Stimulated activated CD4-positive, alpha-beta T cell treated with anti-CD3 and anti-CD28 coated beads, Interleukin-4, amount 100 ng/mL, for 24 hours (primary cell): Measurements from ENCODE around the gene RNF207.
"Not testable (repeated sequence)": the region's sequence is repeated elsewhere in the genome, so short reads cannot be mapped to it uniquely, and the experiment has no call there.

Experiments used
- DNase-seq: peaks from one replicate; pipeline ENCODE4 v3.0.0-alpha.2; 2020

RNF207 gene

GRCh38 chr1:6200188-6200809 is 5.6 kb upstream of the RNF207 start:
- no peak for DNase-seq

- no peak for DNase-seq
These were observed 3.7 kb upstream of the RNF207 start for GRCh38 chr1:6202256-6202655.

- no peak for DNase-seq
These were observed 569 bp downstream of the RNF207 start for GRCh38 chr1:6206520-6206855.

GRCh38 chr1:6207075-6207885 is 1.4 kb downstream of the RNF207 start:
- DNase-seq = no peak

GRCh38 chr1:6207921-6208320 is 2.0 kb downstream of the RNF207 start:
- no peak for DNase-seq

- DNase-seq = peak; percentile 22
These were observed 3.1 kb downstream of the RNF207 start for GRCh38 chr1:6208723-6209660.

- DNase-seq = peak; percentile 33
These were observed 4.0 kb downstream of the RNF207 start for GRCh38 chr1:6209661-6210580.

- DNase-seq = no peak
These were observed 4.9 kb downstream of the RNF207 start for GRCh38 chr1:6210591-6211355.

GRCh38 chr1:6211731-6212130 is 5.8 kb downstream of the RNF207 start:
- no peak for DNase-seq

- DNase-seq = no peak
These were observed 6.5 kb downstream of the RNF207 start for GRCh38 chr1:6212193-6212959.

GRCh38 chr1:6218375-6219164 is 12.7 kb downstream of the RNF207 start:
- DNase-seq = no peak

- not testable (repeated sequence) for DNase-seq
These were observed 13.7 kb downstream of the RNF207 start for GRCh38 chr1:6219641-6220040.

GRCh38 chr1:6220236-6220635 is 14.3 kb downstream of the RNF207 start:
- DNase-seq = no peak

- DNase-seq = no peak
These were observed 15.4 kb downstream of the RNF207 start for GRCh38 chr1:6221210-6221784.

- no peak for DNase-seq
These were observed 16.7 kb downstream of the RNF207 start for GRCh38 chr1:6222636-6223035.

GRCh38 chr1:6223617-6224016 is 17.7 kb downstream of the RNF207 start:
- no peak for DNase-seq

GRCh38 chr1:6224718-6225117 is 18.8 kb downstream of the RNF207 start:
- no peak for DNase-seq

- DNase-seq = no peak
These were observed 19.7 kb downstream of the RNF207 start for GRCh38 chr1:6225651-6226050.

- DNase-seq = no peak
These were observed 27.5 kb downstream of the RNF207 start for GRCh38 chr1:6233376-6233775.
